ENCODE results near the gene GNMT.

- no peak for TF ChIP-seq MYNN (IDR thresholded peaks at IDR 0.05)
- no peak for TF ChIP-seq MYNN (CRISPR knock-in tag; IDR thresholded peaks at IDR 0.05)
- no peak for TF ChIP-seq SREBF2 (CRISPR knock-in tag; IDR thresholded peaks at IDR 0.05)
- no peak; the same call in 1 of the 2 replicates for TF ChIP-seq RBFOX2 (IDR thresholded peaks at IDR 0.05; ENCODE audit: low read depth, low read length)
- no peak for TF ChIP-seq GATA2 (CRISPR knock-in tag; IDR thresholded peaks at IDR 0.05)
- no peak for TF ChIP-seq E2F1 (CRISPR knock-in tag; IDR thresholded peaks at IDR 0.05)
- TF ChIP-seq NFE2L1 (tag; IDR thresholded peaks at IDR 0.05; ENCODE audit: borderline replicate concordance, low read depth), result no peak
- no peak for TF ChIP-seq CTCF (IDR thresholded peaks at IDR 0.05 in 2 of 3, conservative IDR thresholded peaks at IDR 0.05 in 1 of 3; ENCODE audit: insufficient read depth in 2 of 3, low read depth in 1 of 3, low read length in 3 of 3)
Measured at GRCh38 chr6:42938428-42938796, 22.1 kb upstream of the GNMT start.

Measured in K562 (cell line).